Measurements from ENCODE around the gene STK39. TPM values are rescaled to one million over a fixed set of nuclear protein-coding genes. Genes with fewer than 3 reads are reported as not detected.

STK39 gene
- total RNA-seq, 2 experiments from 2014 or later = 7.9 to 9.5 TPM

GRCh38 chr2:168241746-168242145 is 5.6 kb downstream of the STK39 start:
- Mint-ChIP-seq H3K4me3 (no peak overlapping the region), H3K36me3 (ENCODE audit: low read depth) (peaks cover 6% of the 10 kb centered on the region), H3K27me3 (no peaks in the 10 kb centered on the region), H3K9me3 (no peaks in the 10 kb centered on the region), H3K4me1 (ENCODE audit: low read depth) (peaks cover 42% of the 10 kb centered on the region), H3K27ac (no peak overlapping the region)
- no peak for TF ChIP-seq CTCF (IDR thresholded peaks at IDR 0.05)
- CTCF ChIA-PET = no interaction called here
- Histone ChIP-seq H3K4me3 (ENCODE audit: low read length) (no peak overlapping the region), H3K36me3 (ENCODE audit: insufficient read depth, low read length) (no peaks in the 10 kb centered on the region), H3K4me1 (ENCODE audit: insufficient read depth, low read length) (peaks cover 55% of the 10 kb centered on the region), H3K27ac (ENCODE audit: low read depth in 1 of 2, low read length in 2 of 2) (no peak overlapping the region), H3K9me3 (ENCODE audit: control insufficient read depth in 1 of 2, insufficient read depth in 1 of 2, low read length in 2 of 2) (no peaks in the 10 kb centered on the region), H3K27me3 (ENCODE audit: control insufficient read depth in 1 of 2, insufficient read depth in 2 of 2, low read length in 2 of 2) (no peaks in the 10 kb centered on the region)
- no peak for ATAC-seq (ENCODE audit: poor library complexity)
- intact Hi-C loops (cut with DNase I, micrococcal nuclease) = loop anchor here in 1 of 2 experiments (5.0 to 10.0 kb wide), 2 partner anchors 49 to 107 kb away; no protein-coding TSS in a partner anchor
- POLR2A ChIA-PET = no interaction called here
- DNase-seq = no peak

GRCh38 chr2:168241208-168241607 is 6.2 kb downstream of the STK39 start:
- no peaks in the 10 kb centered on the region for H3K27me3 Mint-ChIP-seq
- peaks cover 40% of the 10 kb centered on the region for H3K4me1 Mint-ChIP-seq (ENCODE audit: low read depth)
- Histone ChIP-seq H3K36me3 (ENCODE audit: insufficient read depth, low read length) (no peaks in the 10 kb centered on the region), H3K9me3 (ENCODE audit: control insufficient read depth in 1 of 2, insufficient read depth in 1 of 2, low read length in 2 of 2) (no peaks in the 10 kb centered on the region), H3K27me3 (ENCODE audit: control insufficient read depth in 1 of 2, insufficient read depth in 2 of 2, low read length in 2 of 2) (no peaks in the 10 kb centered on the region), H3K27ac (ENCODE audit: low read depth in 1 of 2, low read length in 2 of 2) (no peak overlapping the region), H3K4me1 (ENCODE audit: insufficient read depth, low read length) (peaks cover 54% of the 10 kb centered on the region), H3K4me3 (ENCODE audit: low read length) (no peak overlapping the region)
- H3K4me3 Mint-ChIP-seq = no peak overlapping the region
- ChIA-PET CTCF (no interaction called here), POLR2A (no interaction called here)
- no peak for TF ChIP-seq CTCF (IDR thresholded peaks at IDR 0.05)
- DNase-seq = peak in 4 of 14 experiments; percentile 24 to 41 (median 29)
- no peaks in the 10 kb centered on the region for H3K9me3 Mint-ChIP-seq
- ATAC-seq (ENCODE audit: poor library complexity) = no peak
- H3K36me3 Mint-ChIP-seq (ENCODE audit: low read depth) = peaks cover 2% of the 10 kb centered on the region
- H3K27ac Mint-ChIP-seq = no peak overlapping the region
- intact Hi-C loops (cut with DNase I, micrococcal nuclease) = loop anchor here in 1 of 2 experiments (5.0 to 10.0 kb wide), 2 partner anchors 49 to 106 kb away; no protein-coding TSS in a partner anchor

DNA sequence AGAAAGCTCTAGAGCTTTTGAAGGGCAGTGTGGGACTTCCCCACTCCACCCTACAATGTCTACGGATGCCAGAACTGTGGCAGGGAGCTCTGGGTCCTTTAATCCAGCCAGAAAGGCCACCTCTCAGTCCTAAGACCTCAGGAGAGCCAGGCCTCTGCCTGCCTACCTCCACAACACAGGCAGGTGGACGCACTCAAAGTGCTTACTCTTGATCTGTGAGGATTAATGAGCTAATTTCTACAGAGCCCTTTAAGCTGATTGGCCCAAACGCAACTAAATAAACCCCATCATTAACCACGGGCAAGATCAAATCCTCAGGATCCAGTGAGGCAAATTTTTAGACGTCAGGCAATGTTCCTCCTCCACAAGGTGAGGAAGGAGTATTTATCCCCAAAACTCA is 8.1 kb downstream of the STK39 start:
- peaks cover 28% of the 10 kb centered on the region for H3K4me1 Mint-ChIP-seq (ENCODE audit: low read depth)
- no peaks in the 10 kb centered on the region for H3K36me3 ChIP-seq (ENCODE audit: insufficient read depth, low read length)
- DNase-seq = no peak
- peaks cover 50% of the 10 kb centered on the region for H3K4me1 ChIP-seq (ENCODE audit: insufficient read depth, low read length)
- intact Hi-C loops (cut with DNase I, micrococcal nuclease) = no loop called here
- no peak overlapping the region for H3K4me3 ChIP-seq (ENCODE audit: low read length)
- ChIA-PET POLR2A (no interaction called here), CTCF (no interaction called here)
- TF ChIP-seq CTCF (IDR thresholded peaks at IDR 0.05) = no peak
- no peaks in the 10 kb centered on the region for H3K27me3 ChIP-seq (ENCODE audit: control insufficient read depth in 1 of 2, insufficient read depth in 2 of 2, low read length in 2 of 2)
- H3K4me3 Mint-ChIP-seq = no peak overlapping the region
- no peak overlapping the region for H3K27ac Mint-ChIP-seq
- H3K27me3 Mint-ChIP-seq = no peaks in the 10 kb centered on the region
- no peak overlapping the region for H3K27ac ChIP-seq (ENCODE audit: low read depth in 1 of 2, low read length in 2 of 2)
- H3K36me3 Mint-ChIP-seq (ENCODE audit: low read depth) = no peaks in the 10 kb centered on the region
- no peak for ATAC-seq (ENCODE audit: poor library complexity)
- H3K9me3 Mint-ChIP-seq = no peaks in the 10 kb centered on the region
- no peaks in the 10 kb centered on the region for H3K9me3 ChIP-seq (ENCODE audit: control insufficient read depth in 1 of 2, insufficient read depth in 1 of 2, low read length in 2 of 2)
